ENCODE results near the gene SOX4. TPM values are rescaled to one million over a fixed set of nuclear protein-coding genes. Genes with fewer than 3 reads are reported as not detected.

Gene SOX4
- total RNA-seq, 1 experiment from 2014 or later = 120 TPM

- H3K27me3 Mint-ChIP-seq (ENCODE audit: unreplicated experiment) = no peaks in the 10 kb centered on the region
- H3K4me1 Mint-ChIP-seq (ENCODE audit: low read depth, unreplicated experiment) = peaks cover 11% of the 10 kb centered on the region
- H3K4me3 Mint-ChIP-seq (ENCODE audit: low read depth, unreplicated experiment) = no peak overlapping the region
- peak overlapping the region; percentile 21 for H3K27ac Mint-ChIP-seq (ENCODE audit: unreplicated experiment)
- no peak for DNase-seq
- BruUV-seq (replicated peaks) = no TSS peak
- H3K36me3 Mint-ChIP-seq (ENCODE audit: insufficient read depth, unreplicated experiment) = peaks cover 17% of the 10 kb centered on the region
- TF ChIP-seq CTCF (IDR thresholded peaks at IDR 0.05; ENCODE audit: unreplicated experiment) = no peak
- no peaks in the 10 kb centered on the region for H3K9me3 Mint-ChIP-seq (ENCODE audit: low read depth, unreplicated experiment)
- CTCF ChIA-PET = interaction anchor here (1.1 to 1.6 kb wide), 2 partner anchors 10 to 287 kb away, joined by 4 read pairs; no protein-coding TSS in a partner anchor
- intact Hi-C loops (cut with micrococcal nuclease; ENCODE audit: unreplicated experiment) = loop anchor here (2.0 to 10.0 kb wide), 9 partner anchors 48 to 1288 kb away; no protein-coding TSS in a partner anchor
These were observed 5.6 kb downstream of the SOX4 start for GRCh38 chr6:21599051-21599696.

GRCh38 chr6:21601339-21601923, 7.9 kb downstream of the SOX4 start:
- no peaks in the 10 kb centered on the region for H3K27me3 Mint-ChIP-seq (ENCODE audit: unreplicated experiment)
- TF ChIP-seq CTCF (IDR thresholded peaks at IDR 0.05; ENCODE audit: unreplicated experiment) = no peak
- H3K36me3 Mint-ChIP-seq (ENCODE audit: insufficient read depth, unreplicated experiment) = peaks cover 17% of the 10 kb centered on the region
- CTCF ChIA-PET = interaction anchor here (0.7 kb wide), 1 partner anchor 316 kb away, joined by 3 read pairs; no protein-coding TSS in a partner anchor
- intact Hi-C loops (cut with micrococcal nuclease; ENCODE audit: unreplicated experiment) = no loop called here
- no peak for DNase-seq
- H3K4me3 Mint-ChIP-seq (ENCODE audit: low read depth, unreplicated experiment) = no peak overlapping the region
- H3K27ac Mint-ChIP-seq (ENCODE audit: unreplicated experiment) = no peak overlapping the region
- no peaks in the 10 kb centered on the region for H3K9me3 Mint-ChIP-seq (ENCODE audit: low read depth, unreplicated experiment)
- H3K4me1 Mint-ChIP-seq (ENCODE audit: low read depth, unreplicated experiment) = peaks cover 11% of the 10 kb centered on the region
- BruUV-seq (replicated peaks) = no TSS peak

GRCh38 chr6:21601932-21602390, 8.4 kb downstream of the SOX4 start:
- no peak for DNase-seq
- Mint-ChIP-seq H3K4me3 (ENCODE audit: low read depth, unreplicated experiment) (no peak overlapping the region), H3K9me3 (ENCODE audit: low read depth, unreplicated experiment) (no peaks in the 10 kb centered on the region), H3K36me3 (ENCODE audit: insufficient read depth, unreplicated experiment) (peaks cover 17% of the 10 kb centered on the region), H3K4me1 (ENCODE audit: low read depth, unreplicated experiment) (peaks cover 11% of the 10 kb centered on the region), H3K27ac (ENCODE audit: unreplicated experiment) (no peak overlapping the region), H3K27me3 (ENCODE audit: unreplicated experiment) (no peaks in the 10 kb centered on the region)
- no TSS peak for BruUV-seq (replicated peaks)
- CTCF ChIA-PET = interaction anchor here (0.7 kb wide), 1 partner anchor 316 kb away, joined by 3 read pairs; no protein-coding TSS in a partner anchor
- TF ChIP-seq CTCF (IDR thresholded peaks at IDR 0.05; ENCODE audit: unreplicated experiment) = no peak
- intact Hi-C loops (cut with micrococcal nuclease; ENCODE audit: unreplicated experiment) = no loop called here

GRCh38 chr6:21603082-21603952, 9.8 kb downstream of the SOX4 start:
- Mint-ChIP-seq H3K27me3 (ENCODE audit: unreplicated experiment) (no peaks in the 10 kb centered on the region), H3K9me3 (ENCODE audit: low read depth, unreplicated experiment) (no peaks in the 10 kb centered on the region), H3K4me1 (ENCODE audit: low read depth, unreplicated experiment) (peaks cover 11% of the 10 kb centered on the region), H3K4me3 (ENCODE audit: low read depth, unreplicated experiment) (no peak overlapping the region), H3K27ac (ENCODE audit: unreplicated experiment) (no peak overlapping the region), H3K36me3 (ENCODE audit: insufficient read depth, unreplicated experiment) (peaks cover 17% of the 10 kb centered on the region)
- intact Hi-C loops (cut with micrococcal nuclease; ENCODE audit: unreplicated experiment) = no loop called here
- TF ChIP-seq CTCF (IDR thresholded peaks at IDR 0.05; ENCODE audit: unreplicated experiment) = no peak
- DNase-seq = no peak
- CTCF ChIA-PET = interaction anchor here (0.6 to 0.7 kb wide), 3 partner anchors 425 to 1231 kb away, joined by 3 to 4 read pairs (median 3); no protein-coding TSS in a partner anchor
- BruUV-seq (replicated peaks) = no TSS peak
